NT2/D1 (cell line): Measurements from ENCODE around the gene KIF21B.

Experiments
- SUZ12 ChIP-seq: IDR thresholded peaks from 2 replicates; pipeline ENCODE4 v1.6.1; 2011; ENCODE audit not compliant: insufficient read length, insufficient read depth; ENCODE audit errors: extremely low read depth
- YY1 ChIP-seq: IDR thresholded peaks from 2 replicates; pipeline ENCODE4 v1.6.1; 2011; ENCODE audit not compliant: insufficient read length, insufficient read depth
- ZNF274 ChIP-seq: IDR thresholded peaks from 2 replicates; pipeline ENCODE4 v1.6.1; 2011; ENCODE audit warnings: mild to moderate bottlenecking, low read depth, low read length

DNA sequence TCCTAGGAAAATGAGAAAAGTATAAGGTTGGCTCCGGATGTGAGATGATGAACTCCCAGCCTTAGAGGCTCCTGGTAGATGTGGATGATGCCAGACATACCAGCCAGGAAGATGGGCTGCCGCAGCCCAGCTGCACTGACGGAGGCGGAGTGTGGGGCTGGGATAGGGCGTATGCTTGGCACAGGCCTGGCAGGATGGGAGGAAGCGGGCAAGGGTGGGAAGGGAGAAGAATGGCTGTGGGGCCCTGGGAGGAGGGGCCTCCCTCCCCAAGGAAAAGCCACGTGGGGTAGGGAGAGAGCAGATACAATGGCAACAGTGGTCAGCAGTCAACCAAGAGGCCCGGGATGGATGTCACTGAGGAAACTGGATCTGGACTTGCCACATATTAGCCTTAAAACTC lies 41.3 kb upstream of the KIF21B start:
- TF ChIP-seq SUZ12 (no peak), YY1 (no peak), ZNF274 (no peak)
